GM12874 (cell line): ENCODE measurements around the gene PMFBP1.

Experiments used
- CTCF ChIP-seq: IDR thresholded peaks from 2 replicates; pipeline ENCODE4 v1.5.1; 2011; ENCODE audit warnings: low read depth, mild to moderate bottlenecking, control low read depth, low read length, moderate library complexity; ENCODE audit not compliant: insufficient read depth

PMFBP1 gene

GRCh38 chr16:72211110-72211509 lies 39.2 kb upstream of the PMFBP1 start:
- no peak for TF ChIP-seq CTCF

- no peak for TF ChIP-seq CTCF
Measured at GRCh38 chr16:72210555-72210954, 38.6 kb upstream of the PMFBP1 start.

- no peak for TF ChIP-seq CTCF
Measured at GRCh38 chr16:72210072-72210471, 38.1 kb upstream of the PMFBP1 start.

- no peak for TF ChIP-seq CTCF
Measured at GRCh38 chr16:72206299-72206698, 34.3 kb upstream of the PMFBP1 start.

GRCh38 chr16:72203401-72203800 lies 31.4 kb upstream of the PMFBP1 start:
- no peak for TF ChIP-seq CTCF

GRCh38 chr16:72202014-72202413 lies 30.1 kb upstream of the PMFBP1 start:
- no peak for TF ChIP-seq CTCF

- no peak for TF ChIP-seq CTCF
Measured at GRCh38 chr16:72201387-72201786, 29.4 kb upstream of the PMFBP1 start.
